Caki2 (cell line): Measurements from ENCODE around the gene RPS6KA1. TPM values are rescaled to one million over a fixed set of nuclear protein-coding genes. Genes with fewer than 3 reads are reported as not detected.

Source experiments
- DNase-seq: peaks from one replicate; pipeline ENCODE4 v3.0.0-alpha.2; 2015; ENCODE audit warnings: low read depth
- in situ Hi-C: cut with HindIII; loops from 2 replicates; pipeline ENCODE4 v1.10.0; 2016; ENCODE audit warnings: low sequenced_read_pairs, low pct_unique_long_range_greater_than_20kb, mixed read lengths
- total RNA-seq: library from RNA; depleted of rRNA; stranded (reverse); fragments of >200 nt; shearing (Covaris generic); gene quantifications from 2 replicates; pipeline ENCODE4 v1.2.3, GENCODE V29; 2014; ENCODE audit warnings: low replicate concordance

Gene RPS6KA1
- total RNA-seq, 1 experiment from 2014 or later = 68.1 TPM

DNA sequence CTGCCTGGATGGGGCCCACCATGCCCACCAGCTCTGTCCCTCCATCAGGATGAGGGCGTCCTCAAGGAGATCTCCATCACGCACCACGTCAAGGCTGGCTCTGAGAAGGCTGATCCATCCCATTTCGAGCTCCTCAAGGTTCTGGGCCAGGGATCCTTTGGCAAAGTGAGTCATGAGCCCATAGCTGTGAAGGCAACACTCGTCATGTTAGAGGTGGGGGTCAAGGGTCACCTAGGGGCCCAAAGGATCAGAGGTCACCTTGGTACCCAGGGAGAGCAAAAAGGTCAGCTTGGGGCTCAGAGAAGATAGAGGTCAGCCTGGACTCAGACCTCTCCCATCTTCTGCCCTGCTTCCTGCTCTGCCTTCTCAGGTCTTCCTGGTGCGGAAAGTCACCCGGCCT is 17.3 kb downstream of the RPS6KA1 start:
- DNase-seq = no peak
- in situ Hi-C loops = no loop called here

DNA sequence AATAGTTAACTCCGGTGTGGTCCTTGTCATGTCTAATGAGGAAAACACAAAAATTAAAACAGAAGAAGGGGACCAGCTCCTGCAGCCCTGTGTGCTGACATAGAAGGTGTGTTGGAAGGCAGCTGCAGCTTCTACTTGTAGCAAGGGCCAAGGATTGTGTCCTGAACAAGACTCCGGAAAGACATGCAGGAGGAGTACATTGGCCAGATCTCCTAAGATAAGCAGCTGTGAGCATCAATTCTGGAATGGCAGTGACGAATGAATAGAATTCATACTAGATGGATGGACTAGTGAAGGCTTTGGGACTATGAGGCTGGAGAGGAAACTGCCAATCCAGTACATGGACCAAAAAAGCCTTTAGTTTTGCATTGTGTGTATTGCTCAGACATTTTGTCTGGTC is 19.3 kb downstream of the RPS6KA1 start:
- in situ Hi-C loops = no loop called here
- DNase-seq = no peak

DNA sequence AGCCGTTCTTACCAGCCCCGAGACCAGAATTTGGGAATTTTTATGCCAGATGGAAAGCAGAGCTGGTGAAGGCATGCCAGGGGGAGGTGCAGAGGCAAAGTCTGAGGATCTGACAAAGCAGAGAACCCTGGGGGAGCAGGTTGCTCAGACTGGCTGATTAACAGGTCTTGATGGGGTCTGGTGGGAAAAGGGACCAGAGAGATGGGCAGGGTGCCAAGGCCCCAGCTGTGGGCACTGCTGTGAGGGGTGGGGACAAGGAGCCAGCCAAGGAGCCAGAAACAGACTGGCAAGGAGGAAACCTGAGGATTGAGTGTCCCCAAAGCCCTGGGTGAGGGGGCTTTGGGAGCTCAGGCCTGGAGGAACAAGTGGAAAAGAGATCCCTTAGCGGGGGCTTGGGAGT is 21.4 kb downstream of the RPS6KA1 start:
- DNase-seq = no peak
- in situ Hi-C loops = no loop called here

DNA sequence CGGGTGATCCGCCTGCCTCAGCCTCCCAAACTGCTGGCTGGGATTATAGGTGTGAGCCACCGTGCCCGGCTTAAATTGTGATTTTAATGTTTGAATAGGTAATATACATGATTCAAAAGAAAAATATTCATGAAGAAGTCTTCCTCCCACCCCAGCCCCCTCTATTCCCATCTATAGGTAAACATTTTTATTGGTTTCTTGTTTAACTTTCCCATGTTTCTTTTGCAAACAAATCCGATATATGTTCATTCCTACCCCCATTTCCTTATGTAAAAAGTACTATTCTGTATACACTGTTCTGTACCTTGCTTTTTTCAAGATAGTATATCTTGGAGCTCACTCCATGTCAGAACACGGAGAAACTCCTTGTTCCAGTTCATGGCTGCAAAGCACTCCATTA is 23.2 kb downstream of the RPS6KA1 start:
- no peak for DNase-seq
- in situ Hi-C loops = no loop called here

DNA sequence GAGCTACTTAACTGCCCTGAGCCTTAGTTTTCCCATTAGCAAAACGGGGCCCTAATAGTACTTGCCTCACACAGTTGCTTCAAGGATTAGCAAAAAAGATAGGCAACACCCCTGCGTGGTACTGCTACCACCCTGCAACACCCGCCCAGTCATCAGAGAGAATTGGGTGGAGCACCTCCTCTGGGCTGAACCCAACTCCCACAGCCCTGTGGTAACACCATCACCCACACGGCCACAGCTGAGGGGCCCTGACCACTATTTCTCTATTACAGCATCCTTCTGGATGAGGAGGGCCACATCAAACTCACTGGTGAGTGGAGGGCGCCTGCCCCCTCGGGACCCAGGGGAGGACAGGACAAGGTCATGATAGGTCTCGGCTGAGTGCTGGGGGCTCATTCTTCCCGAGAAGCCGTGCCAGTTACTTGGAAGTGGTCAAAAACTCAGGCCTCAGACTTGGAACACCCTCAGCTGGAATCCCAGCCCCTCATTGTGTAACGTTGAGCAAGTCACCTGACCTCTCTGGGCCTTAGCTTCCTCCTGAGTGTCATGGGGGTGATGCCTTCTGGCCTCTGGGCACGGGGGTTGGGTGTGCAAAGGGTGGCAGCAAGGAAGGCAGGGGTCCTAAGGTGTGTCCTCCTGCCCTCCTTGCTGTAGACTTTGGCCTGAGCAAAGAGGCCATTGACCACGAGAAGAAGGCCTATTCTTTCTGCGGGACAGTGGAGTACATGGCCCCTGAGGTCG is 24.6 kb downstream of the RPS6KA1 start:
- no peak for DNase-seq
- in situ Hi-C loops = no loop called here

DNA sequence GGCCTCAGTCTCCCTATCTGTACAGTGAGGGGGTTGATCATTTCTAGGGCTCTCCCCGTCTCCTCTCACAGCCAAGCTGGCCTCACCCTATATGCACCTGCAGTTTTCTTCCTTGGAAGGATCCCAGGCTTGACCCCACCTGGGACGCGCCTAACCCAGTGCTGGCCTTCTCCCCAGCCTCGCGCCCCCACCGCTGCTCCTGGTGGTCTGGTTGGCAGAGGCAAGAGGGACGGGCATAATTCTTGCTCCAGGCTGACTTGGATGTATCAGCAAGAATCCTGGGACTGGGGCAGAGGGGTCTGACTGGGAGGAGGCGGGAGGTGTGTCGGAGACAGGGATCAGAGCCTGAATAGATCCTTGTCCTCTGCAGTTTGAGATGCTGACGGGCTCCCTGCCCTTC is 25.2 kb downstream of the RPS6KA1 start:
- in situ Hi-C loops = no loop called here
- no peak for DNase-seq

DNA sequence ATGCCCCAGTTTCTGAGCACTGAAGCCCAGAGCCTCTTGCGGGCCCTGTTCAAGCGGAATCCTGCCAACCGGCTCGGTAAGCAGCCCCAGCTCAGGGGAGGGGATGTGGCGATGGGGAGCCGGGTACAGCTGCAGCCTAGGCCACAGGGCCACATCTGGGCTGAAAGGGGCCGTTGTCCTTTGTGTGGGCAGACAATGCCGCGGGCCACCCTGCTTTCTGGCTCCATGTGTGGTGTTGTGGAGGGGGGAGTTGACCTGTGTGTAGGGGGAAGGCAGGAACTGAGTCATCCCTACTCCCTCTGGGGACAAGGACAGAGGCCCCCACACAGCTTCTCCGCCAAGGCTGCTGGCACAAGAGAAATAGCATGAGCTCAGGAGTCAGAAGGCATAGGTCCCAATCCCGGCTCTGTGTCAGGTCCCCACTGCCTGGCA is 26.0 kb downstream of the RPS6KA1 start:
- in situ Hi-C loops = no loop called here

DNA sequence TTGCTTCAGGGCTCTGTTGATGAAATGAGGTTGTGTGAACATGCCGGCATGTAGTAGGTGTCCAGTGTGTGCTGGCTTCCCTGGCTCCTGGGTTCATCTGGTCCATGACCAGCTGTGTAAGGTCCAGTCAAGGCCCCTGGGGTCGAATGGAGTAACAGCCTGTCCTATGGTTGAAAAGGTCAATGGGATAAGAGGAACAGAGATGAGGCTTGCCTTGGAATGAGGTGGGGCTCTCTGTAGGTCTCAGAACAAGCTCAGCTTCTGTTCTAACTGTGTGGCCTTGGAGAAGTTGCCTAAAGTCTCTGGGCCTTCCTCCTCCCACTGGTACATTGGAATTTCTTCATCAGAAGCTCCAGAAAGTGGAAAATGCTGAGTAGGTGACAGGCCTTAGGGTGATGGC is 26.6 kb downstream of the RPS6KA1 start:
- in situ Hi-C loops = no loop called here
- DNase-seq = no peak

More for the DNA sequence above, 26.0 kb downstream of the RPS6KA1 start:
- DNase-seq = no peak

DNA sequence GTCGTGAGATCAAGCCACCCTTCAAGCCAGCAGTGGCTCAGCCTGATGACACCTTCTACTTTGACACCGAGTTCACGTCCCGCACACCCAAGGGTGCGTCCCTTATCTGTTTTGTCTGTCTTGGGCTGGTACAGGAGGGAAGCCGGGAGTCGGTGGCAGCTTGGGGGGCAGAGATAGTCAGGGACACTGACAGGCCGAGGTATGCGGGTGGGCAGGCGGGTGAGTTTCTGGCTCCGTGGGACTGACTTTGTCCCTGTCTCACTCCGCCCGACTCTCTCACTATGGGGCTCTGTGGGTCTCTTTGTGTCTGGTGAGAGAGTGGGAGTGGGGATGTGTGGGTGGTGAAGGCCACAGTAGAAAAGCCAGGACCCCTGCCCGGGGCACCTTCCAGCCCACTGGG is 27.4 kb downstream of the RPS6KA1 start:
- in situ Hi-C loops = no loop called here
- no peak for DNase-seq

DNA sequence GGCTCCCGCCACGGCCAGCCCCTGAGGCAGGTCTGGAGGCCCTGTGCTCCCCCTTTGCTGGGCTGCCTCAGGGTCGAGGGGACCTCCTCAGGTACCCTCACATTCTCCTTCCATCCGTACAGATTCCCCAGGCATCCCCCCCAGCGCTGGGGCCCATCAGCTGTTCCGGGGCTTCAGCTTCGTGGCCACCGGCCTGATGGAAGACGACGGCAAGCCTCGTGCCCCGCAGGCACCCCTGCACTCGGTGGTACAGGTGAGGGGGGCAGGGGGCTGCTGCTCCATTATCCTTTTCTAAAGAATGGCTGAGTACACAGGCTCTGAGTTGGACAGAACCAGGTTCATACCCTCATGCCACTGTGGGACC is 29.1 kb downstream of the RPS6KA1 start:
- no peak for DNase-seq
- in situ Hi-C loops = no loop called here

DNA sequence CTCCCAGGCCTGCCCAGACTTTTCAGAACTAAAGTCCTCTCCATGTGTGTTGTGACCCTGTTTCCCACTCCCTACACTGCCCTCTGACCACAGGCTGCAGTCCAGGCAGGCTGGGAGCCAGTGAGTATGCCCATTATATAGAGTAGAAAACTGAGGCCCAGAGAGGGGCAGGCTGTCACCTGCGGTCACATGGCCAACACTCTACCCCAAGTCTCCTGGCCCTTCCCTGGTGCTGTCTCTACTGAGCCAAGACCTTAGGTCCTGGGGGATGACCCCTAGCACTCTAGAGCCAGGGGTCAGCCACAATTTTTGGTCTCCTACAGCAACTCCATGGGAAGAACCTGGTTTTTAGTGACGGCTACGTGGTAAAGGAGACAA is 30.8 kb downstream of the RPS6KA1 start:
- in situ Hi-C loops = no loop called here
- no peak for DNase-seq

DNA sequence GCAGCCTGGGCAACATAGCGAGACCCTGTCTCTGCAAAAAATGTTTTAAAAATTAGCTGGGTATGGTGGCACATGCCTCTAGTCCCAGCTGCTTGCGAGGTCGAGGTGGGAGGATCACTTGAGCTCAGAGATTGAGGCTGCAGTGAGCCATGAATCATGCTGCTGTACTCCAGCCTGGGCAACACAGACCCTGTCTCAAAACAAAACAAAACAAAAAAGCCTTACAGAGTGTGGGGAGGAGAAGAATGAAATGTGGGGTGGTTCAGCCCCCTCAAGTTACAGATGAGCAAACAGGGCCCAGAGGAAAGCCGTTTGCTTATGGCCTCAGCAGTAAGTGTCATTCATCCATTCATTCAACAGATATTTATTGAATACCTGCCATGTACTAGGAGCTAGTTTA is 40.7 kb downstream of the RPS6KA1 start:
- in situ Hi-C loops = no loop called here

DNA sequence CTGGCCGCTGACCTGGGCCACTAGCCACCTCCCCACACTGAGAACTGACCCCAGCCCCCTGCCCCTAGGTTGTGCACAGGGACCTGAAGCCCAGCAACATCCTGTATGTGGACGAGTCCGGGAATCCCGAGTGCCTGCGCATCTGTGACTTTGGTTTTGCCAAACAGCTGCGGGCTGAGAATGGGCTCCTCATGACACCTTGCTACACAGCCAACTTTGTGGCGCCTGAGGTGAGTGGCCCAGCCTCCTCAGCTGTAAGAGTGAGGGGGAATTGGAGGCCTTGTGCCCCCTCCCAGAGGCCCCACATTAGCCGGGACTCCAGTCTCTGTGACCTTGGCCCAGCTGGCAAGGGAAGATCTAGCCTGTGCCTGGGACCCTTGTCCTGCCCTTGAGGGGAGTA is 41.8 kb downstream of the RPS6KA1 start:
- in situ Hi-C loops = no loop called here
- no peak for DNase-seq

More for the DNA sequence above, 40.7 kb downstream of the RPS6KA1 start:
- DNase-seq = no peak

DNA sequence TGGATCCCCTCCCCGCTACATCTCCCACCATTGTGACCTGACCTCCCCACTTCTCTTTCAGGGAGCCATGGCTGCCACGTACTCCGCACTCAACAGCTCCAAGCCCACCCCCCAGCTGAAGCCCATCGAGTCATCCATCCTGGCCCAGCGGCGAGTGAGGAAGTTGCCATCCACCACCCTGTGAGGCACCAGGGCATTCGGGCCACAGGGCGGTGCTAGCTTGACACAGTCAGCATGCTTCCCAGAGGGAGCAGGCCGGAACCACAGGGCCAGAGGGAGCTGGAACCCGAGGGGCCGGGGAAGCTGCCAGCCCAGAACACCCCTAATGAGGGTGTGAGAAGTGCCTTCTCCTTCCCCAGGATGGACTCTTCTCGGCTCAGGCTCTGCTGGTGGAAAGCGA is 44.5 kb downstream of the RPS6KA1 start:
- DNase-seq = no peak

DNA sequence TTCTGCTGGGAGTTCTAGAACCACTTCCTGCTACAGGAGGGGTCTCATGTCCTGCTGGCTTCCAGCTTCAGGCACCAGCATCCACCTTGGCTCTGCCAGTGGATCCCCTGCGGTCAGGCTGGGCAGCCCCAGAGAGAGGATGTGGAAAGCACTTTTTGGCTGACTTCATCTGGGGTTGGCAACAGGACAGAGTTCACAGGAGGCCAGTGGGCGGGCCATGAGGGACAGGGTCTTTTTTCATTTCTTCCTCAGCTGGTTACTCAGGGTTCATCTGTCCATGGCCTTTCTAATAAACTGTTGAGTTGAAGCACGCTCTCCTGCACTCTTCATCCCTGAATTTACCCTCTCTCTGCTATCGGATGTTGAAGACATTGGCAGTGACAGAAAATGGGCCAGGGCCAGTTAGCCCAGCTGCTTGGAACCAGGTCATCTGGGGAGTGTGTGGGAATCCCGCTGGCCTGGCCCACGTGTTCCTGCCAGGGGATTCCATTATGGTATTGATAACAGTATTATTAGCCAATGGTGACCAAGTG is 45.2 kb downstream of the RPS6KA1 start:
- in situ Hi-C loops = no loop called here
- DNase-seq = no peak

More for the DNA sequence above, 44.5 kb downstream of the RPS6KA1 start:
- in situ Hi-C loops = no loop called here

DNA sequence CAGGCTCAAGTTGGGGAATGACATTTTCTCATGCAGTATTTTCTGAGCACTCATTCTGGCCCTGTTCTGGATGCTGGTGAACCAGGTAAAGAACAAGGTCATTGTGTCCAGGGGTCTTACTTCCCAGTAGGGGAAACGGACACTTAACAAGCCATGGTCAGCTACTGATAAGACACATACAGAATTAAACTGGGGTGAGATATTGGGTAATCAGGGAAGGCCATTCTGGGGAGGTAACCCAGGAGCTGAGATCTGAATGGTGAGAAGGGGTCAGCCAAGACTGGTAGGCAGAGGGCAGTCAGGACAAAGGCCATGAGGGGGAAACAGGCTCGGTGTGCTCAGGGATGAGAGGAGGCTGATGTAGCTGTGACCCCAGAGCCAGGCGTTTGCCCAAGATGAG is 45.8 kb downstream of the RPS6KA1 start:
- in situ Hi-C loops = no loop called here
- no peak for DNase-seq

DNA sequence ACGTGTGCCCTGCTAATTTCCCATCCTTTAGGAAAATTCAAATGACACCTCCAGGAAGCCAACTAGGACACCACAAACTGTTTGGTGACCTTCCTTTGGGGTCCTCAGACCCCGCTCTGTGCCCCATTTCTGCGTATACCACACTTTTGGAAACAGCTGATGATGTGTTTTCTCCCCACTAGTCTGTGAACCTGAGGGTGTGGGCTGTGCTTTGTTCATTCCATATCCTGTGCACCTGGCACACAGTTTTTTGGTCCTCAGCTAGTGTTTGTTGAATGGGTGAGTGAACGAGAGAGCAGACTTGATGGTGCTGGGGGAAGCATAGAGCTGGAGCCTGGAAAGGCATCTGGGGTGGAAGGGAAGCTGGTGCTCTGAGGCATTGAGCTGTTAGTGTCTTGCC is 48.6 kb downstream of the RPS6KA1 start:
- DNase-seq = no peak
- in situ Hi-C loops = no loop called here

DNA sequence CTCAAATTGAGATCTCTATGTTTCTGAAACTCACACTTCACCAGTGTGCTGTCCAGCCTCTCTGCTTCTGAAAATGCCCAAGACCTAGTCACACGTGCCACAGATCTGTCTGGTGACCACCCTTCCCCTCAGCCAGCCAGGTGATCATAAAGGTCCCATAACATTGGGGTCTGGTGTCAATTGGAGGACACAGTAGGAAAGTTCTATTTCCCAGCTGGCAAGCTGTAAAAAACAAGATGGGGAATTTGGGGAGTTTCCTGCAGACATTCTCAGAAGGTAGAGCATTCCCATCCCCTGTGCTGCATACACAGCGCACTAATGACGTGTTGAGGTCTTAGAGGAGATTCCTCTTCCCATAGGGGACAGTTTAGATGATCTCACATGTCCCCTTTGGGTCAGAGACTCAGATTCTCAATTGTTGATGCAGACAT is 50.1 kb downstream of the RPS6KA1 start:
- in situ Hi-C loops = no loop called here
- DNase-seq = no peak

DNA sequence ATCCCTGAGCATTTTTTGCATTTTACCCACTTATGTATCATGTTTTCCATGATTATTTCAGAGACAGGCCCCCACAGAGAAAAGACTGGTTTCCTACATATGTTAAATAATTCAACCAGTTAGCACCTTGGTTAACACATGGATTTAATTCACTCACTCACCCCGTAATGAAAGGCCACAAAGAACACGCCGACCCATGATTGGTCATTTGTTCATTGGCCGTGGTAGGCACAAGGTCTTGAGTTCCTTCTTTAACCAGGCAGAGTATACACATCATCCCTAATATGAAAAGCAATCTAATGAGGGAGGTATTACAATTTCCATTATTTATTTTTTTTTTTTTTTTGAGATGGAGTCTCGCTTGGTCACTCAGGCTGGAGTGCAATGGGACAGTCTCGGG is 50.6 kb downstream of the RPS6KA1 start:
- no peak for DNase-seq
- in situ Hi-C loops = no loop called here

DNA sequence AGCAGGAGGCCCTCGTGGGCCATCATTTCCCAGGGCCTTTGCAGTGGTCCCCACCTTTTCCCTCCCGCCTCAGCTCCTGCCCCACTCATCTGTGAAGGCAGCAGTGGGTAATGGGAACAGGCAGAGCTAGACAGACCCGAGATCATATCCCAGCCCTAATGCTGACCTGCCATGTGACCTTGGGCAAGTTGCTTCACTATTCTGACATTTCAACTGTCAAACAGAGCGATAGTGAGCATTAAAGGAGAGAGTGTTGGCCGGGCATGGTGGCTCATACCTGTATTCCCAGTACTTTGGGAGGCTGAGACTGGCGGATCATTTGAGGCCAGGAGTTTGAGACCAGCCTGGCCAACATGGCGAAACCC is 51.7 kb downstream of the RPS6KA1 start:
- no peak for DNase-seq
- in situ Hi-C loops = no loop called here
